Hematopoietic multipotent progenitor cell treated with erythropoietin and hydrocortisone succinate and interleukin-3 and kit ligand, for 8 days (in vitro differentiated cells): ENCODE measurements around the gene ERP27.

Experiments used
- DNase-seq: peaks from one replicate; pipeline ENCODE4 v3.0.0-alpha.2; 2015

Gene ERP27

GRCh38 chr12:14938301-14938700 is at the start of gene ERP27:
TSS of gene ERP27 (minus strand) at chr12:14938537. CDS start at chr12:14938508, 29 bp downstream.
- DNase-seq = no peak

DNA sequence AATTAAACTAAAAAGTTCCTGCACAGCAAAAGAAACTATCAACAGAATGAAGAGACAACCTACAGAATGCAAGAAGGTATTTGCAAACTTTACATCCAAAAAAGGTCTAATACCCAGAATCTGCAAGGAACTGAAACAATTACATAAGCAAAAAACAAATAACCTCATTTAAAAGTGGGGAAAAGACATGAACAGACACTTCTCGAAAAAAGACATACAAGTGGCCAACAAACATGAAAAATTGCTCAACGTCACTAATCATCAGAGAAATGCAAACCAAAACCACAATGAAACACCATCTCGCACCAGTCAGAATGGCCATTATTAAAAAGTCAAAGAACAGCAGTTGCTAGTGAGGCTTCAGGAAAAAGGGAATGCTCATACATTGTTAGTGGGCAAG is 49.7 kb upstream of the ERP27 start:
- DNase-seq = no peak

- DNase-seq = no peak
Measured at GRCh38 chr12:14986449-14986848, 48.1 kb upstream of the ERP27 start.

DNA sequence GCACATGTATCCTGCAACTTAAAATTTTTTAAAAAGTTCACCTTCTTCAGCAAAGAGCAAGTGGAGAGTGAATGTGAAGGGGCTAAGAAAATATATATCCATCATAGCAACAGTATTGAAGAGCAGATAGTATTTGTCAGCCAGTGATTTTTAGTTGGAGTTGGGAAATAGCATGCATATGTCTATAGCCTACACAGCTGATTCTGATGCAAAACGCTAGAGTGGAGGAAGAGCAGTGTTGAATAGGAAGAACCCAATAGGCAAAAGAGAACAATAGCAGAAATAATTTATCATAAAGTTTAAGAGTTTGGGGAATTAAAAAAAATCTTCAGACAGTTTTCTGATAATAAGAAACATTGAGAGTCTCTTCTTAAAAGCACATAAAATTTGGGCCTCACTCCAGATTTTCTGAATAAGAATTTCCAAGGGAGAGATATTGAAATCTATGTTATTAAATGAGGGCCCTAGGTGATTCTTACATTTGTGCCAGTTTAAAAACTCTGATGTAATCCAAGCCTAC is 46.5 kb upstream of the ERP27 start:
- DNase-seq = no peak

DNA sequence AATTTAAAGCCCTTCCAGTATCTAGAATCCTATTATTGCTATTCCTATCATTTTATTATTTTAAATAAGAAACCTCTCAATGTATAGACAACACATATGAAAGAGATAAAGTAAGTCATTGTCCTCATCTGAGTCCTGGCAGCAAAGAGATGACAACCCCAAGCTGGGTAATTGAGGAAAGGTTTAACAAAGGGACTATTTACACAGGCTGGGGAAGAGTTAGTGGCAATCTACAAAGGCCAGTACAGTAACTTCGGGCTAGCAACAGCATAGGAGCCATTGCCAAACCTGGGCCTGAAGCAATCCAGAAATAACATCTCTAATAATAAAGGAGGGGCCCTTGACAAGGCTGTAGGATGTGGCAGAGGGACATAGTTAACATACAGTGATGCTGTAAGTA is 45.7 kb upstream of the ERP27 start:
- DNase-seq = no peak

GRCh38 chr12:14982991-14983390 is 44.7 kb upstream of the ERP27 start:
- no peak for DNase-seq

- peak; percentile 25 for DNase-seq
Measured at GRCh38 chr12:14982562-14982961, 44.2 kb upstream of the ERP27 start.

DNA sequence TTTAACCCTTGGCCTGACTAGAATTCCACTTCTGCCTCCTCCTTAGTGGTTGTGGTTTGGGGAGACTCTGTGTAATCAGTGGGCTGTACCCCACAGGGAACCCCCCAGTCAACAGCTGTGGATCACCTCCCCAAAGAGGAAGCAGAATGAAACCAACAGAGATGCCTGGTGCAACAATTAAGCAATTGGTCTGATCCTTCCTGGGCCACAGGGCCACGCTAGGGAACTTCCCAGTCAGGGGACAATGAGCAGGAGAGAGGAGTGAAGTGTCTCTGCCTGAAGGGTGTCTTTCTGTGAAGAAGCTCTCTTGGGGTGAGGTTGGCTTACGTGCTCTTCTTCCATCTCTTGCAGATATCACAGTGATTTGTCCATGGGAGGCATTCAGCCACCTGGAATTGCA is 42.7 kb upstream of the ERP27 start:
- no peak for DNase-seq

DNA sequence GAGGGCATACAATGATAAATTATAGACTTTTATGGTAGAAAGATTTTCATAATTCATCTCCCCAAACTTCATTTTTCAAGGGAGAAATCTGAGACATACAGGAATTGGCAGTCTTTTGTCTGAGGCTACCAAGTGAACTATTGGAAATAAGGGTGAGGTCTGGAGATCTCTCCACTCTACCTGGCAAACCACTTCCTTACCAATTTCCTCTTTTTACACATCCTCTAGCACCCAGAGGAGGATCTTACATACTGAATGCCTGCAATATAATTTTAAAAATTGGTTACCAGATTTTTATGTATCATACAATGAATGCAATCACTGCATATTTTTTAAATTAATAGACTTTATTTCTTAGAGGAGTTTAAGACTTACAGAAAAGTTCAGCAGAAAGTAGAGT is 41.1 kb upstream of the ERP27 start:
- DNase-seq = no peak

DNA sequence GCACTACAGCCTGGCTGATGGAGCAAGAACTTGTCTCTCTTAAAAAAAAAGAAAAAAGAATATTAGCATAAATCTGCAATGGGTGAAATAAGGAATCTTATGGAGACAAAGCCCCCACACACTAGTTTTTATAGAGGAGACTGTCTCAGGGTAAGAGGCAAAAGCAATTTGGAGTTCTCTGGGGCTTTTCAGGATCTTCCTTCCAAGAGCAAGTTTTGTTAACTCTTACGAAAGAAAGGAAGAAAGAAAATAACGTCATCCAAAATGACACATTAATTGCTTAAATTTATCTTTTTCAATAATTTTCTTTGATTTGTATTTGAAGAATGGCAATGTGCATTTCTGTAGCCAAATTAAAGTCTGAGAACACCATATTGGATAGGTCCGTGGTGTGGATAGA is 38.3 kb upstream of the ERP27 start:
- no peak for DNase-seq

DNA sequence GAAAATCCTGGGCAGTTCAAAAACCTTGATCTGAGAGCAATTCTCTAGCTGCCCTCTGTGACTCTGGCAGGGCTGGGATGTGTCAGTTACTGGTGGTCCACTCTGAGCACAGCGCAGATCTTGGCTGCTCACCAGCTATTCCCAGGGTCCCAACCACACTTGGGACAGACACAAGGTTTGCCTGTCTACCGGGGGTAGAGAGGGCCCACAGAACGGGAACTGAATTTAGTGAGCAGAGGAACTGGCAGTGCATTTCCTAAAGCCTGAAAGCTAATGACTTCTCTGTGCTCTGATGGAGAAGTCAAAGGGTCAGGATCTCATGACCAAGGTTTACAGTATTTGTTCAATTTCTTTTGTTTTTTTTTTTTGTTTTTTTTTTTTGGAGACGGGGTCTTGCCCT is 37.1 kb upstream of the ERP27 start:
- no peak for DNase-seq

GRCh38 chr12:14974633-14975032 is 36.3 kb upstream of the ERP27 start:
- no peak for DNase-seq

DNA sequence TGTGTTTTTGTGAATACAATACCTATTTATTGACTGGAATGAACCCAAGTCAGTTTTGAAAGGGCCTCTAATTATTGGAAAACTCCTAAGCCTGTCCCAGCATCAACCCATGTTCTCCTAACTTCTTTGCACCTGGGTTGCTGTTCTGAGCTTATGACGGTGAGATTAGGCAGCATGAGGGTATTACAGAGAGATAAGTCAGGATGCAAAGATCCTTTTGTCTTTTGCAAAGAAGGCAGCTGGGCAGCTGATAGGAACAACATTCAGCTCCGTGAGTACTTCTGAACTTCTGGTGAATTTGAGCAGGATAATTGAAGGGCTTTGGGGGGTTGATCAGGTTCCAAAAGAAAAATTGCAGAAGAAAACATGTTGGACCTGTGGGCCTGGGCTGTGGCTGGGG is 34.5 kb upstream of the ERP27 start, which contains the start of gene PDE6H:
PDE6H (plus strand) TSS at position 227 of the 400 bp plus-strand sequence. CDS start 4,971 bp downstream, outside the sequence.
- no peak for DNase-seq

DNA sequence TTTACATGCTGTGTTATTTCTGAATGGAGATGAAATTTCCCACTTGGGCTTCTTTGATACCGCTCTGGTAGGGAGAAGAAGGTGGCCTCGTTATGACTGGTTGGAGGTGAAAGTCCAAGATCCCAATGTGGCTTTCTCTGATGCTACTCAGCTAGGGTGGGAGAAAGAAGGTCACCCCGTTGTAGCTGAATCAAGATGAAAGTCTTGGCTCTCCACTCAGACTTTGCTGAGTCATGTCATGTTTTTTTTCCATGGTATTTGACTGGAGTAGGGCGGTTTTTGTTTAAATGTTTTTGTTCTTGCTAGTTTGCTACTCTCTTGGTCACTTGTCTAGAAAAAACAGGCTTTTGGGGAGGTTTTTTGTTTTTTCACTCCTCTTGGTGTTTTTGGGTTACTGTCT is 32.1 kb upstream of the ERP27 start:
- DNase-seq = peak; percentile 37

DNA sequence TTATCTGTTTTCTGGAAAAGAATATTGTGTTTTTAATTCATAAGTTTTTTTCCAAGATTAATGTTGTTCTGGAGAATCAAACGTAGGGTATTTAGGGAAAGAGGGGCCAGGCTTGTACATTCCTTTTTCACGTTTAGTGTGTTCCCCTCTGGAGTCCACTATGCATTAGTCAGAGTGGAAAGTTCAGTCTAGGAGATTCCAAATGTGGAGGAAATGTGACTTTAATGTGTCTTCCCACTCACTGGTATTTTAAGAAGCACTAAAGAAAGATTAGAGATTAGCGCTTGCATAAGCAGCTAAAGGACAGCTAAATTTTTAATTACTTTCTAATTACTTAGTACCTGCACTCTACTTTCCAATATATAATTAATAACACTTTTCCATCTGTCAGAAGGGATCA is 30.1 kb upstream of the ERP27 start:
- DNase-seq = no peak

DNA sequence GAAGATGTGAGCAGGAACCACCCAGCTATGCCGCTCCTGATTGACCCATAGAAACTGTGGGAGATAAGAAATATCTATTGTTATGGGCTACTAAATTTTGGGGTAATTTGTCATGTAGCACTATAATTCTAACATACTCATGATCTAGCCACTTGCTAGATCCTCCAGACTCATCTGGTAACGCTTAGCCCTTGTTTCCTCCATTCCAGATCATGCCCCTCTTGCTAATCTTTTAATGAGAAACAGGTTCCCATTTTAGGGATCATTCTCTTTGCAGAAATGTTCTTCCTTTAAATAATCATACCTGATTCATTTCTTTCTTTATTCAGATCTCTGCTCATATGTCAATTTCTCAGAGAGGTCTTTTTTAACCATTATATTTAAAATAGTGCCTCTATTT is 26.9 kb upstream of the ERP27 start:
- DNase-seq = no peak

GRCh38 chr12:14964406-14964805 is 26.1 kb upstream of the ERP27 start:
- DNase-seq = no peak

GRCh38 chr12:14963520-14963919 is 25.2 kb upstream of the ERP27 start:
- DNase-seq = no peak

DNA sequence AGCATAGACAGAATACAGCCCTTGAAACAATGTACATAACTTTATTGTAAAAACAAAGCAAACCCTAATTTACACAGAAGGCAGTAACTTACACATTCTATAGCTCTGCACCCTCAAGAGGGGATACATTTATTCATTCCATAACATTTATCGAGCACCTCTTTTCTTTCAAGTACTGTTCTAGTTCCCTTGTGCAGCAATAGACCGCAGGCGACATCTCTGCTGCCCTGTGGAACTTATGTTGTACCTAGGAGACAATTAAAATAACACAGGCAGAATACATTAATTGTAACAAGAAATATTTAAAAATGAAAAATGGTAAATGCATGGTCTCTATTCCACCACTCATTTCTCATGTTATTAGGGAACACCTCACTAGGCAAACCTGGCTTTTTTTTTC is 24.5 kb upstream of the ERP27 start:
- peak; percentile 14 for DNase-seq

DNA sequence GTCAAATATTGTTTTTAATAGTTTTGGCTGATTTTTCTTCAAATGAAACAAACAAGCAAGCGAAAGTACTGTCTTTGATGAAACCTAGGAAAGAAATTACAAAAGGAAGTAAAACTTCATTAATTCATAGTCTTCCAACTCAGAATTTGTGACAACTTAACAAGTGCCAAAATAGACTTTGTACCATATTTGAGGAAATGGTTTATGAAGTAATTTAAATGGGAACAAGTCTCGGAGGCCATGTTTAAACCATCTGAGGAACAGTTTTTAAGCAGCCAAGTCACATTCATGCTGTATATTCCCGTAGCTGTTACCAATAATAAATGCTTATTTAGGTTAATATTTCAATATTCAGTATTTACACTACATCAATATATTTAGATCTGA is 23.8 kb upstream of the ERP27 start:
- peak; percentile 67 for DNase-seq

GRCh38 chr12:14961466-14962152 is 23.3 kb upstream of the ERP27 start, which contains the start of gene ARHGDIB:
TSS of gene ARHGDIB (minus strand) at chr12:14961601. CDS start at chr12:14950712, 10,889 bp downstream.
- DNase-seq = peak; percentile 95

DNA sequence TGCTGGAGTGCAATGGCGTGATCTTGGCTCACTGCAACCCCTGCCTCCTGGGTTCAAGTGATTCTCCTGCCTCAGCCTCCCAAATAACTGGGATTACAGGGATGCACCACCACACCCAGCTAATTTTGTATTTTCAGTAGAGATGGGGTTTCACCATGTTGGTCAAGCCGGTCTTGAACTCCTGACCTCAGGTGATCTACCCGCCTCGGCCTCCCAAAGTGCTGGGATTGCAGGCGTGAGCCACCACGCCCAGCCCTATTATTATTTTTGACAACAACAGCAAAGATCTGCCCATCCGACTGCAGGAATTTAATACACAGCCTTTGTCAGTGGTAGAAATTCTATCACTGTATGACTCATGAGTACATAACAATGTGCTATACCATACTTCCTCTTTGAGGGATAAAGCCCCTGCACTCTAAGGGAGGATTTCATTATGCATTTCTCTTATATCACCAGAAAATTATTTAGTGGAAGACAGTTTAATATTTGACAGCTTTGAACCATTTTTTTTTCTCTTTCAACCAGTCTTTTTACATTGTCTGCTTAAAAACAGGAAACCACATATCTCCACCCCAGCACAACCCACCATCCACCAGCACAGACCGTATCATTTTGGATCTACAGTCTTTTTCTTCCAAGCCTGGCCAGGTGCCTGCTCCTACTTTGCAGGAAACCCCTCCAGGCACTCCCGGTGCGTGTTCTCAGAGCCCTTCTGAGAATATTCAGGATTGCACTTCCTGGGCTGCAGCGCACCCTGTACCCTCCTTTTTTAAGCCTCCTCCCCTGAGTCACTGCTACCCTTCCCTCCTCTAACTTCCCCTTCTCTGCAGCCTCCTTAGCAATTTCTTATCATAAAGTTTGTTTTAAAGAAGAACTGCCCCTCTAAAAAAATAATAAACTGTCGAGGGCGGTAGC is 22.5 kb upstream of the ERP27 start:
- DNase-seq = peak; percentile 59

DNA sequence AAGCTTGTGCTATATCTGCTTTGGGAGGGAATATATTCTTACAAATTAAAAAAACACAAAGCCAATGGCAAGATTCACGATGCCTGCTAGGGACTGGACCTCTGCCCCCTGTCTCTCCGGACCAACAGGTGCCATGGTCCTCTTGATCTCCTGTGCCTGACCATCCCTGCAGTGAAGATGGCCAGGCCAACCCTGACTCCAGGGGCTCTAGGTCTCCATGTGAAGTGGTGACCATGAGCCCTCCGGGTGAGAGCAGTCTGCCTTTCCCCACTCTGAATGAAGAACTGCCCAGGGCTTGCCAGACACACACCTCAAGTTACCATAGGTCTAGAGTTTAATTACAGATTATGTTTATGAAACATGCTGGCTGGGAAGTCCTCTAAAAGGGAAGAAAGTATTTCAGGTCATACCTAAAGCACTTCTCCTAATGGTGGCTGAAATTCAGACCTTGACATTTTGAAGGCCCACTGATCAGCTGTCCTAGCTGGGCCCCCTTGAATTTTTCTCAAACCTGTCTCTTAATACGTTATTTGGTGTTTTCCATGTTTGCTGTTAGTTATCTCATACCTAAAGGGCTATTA is 21.7 kb upstream of the ERP27 start:
- DNase-seq = peak; percentile 30
